Measurements from ENCODE around the gene OR14A16. TPM values are rescaled to one million over a fixed set of nuclear protein-coding genes. Genes with fewer than 3 reads are reported as not detected.

OR14A16 gene
- total and polyA plus RNA-seq, 10 donors = not detected

DNA sequence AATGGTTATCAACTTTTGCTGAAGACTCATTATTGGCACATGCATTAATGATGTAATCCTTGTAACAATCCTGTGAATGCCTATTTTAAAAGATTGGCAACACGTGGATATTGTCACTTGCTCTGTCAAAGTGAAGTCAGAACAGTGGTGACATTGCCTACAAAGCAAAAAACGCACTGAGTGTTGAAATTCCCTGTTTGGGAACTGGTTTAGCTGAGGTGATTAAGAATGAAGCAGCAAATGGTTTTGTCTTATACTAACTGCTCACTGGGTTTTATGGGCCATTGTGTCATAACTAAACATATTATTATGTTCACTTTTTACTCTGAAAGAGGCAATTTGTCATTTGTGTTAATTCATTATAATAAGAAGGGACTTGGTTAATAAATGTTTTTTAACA, 11.3 kb downstream of the OR14A16 start:
- WGBS, 5 donors = 50 to 76% (median 69%) methylated on average over 2 of the region's 2 CpGs
- Histone ChIP-seq H3K36me3 (no peaks in the 10 kb centered on the region), H3K4me3 (no peak overlapping the region), H3K4me1 (no peaks in the 10 kb centered on the region), H3K9me3 (no peaks in the 10 kb centered on the region), H3K27me3 (replicated peaks in 1 of 7) (no peaks in the 10 kb centered on the region), H3K27ac (no peak overlapping the region)
- intact Hi-C loops (cut with DNase I; ENCODE audit: low total_unique reads) = no loop called here
- no peak for DNase-seq
- TF ChIP-seq, protein P1, sequence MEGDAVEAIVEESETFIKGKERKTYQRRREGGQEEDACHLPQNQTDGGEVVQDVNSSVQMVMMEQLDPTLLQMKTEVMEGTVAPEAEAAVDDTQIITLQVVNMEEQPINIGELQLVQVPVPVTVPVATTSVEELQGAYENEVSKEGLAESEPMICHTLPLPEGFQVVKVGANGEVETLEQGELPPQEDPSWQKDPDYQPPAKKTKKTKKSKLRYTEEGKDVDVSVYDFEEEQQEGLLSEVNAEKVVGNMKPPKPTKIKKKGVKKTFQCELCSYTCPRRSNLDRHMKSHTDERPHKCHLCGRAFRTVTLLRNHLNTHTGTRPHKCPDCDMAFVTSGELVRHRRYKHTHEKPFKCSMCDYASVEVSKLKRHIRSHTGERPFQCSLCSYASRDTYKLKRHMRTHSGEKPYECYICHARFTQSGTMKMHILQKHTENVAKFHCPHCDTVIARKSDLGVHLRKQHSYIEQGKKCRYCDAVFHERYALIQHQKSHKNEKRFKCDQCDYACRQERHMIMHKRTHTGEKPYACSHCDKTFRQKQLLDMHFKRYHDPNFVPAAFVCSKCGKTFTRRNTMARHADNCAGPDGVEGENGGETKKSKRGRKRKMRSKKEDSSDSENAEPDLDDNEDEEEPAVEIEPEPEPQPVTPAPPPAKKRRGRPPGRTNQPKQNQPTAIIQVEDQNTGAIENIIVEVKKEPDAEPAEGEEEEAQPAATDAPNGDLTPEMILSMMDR (IDR thresholded peaks at IDR 0.05 in 8 of 11, conservative IDR thresholded peaks at IDR 0.05 in 3 of 11) = no peak
- TF ChIP-seq POLR2A (IDR thresholded peaks at IDR 0.05) (no peak), POLR2AphosphoS5 (IDR thresholded peaks at IDR 0.05) (no peak)

DNA sequence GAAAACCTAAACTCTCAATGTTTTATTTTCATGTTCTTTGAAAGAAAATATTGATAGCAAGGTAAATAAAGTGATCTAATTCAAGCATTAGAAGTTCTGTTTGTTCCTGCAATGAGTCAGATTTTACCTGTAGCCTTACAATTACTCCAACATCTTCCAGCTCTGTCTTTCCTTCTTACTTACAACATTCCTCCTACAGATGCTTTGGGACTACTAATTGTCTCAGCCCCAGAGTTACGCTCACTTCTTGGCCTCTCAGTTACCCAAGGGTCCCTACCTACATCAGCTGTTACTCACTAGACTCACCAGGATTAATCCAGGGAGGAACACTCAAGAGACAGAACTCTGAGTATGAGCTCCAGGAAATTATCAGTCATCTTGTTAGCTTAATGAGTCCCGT, 26.4 kb downstream of the OR14A16 start:
- TF ChIP-seq POLR2A (IDR thresholded peaks at IDR 0.05) (no peak), POLR2AphosphoS5 (IDR thresholded peaks at IDR 0.05) (no peak)
- TF ChIP-seq, protein P1 (IDR thresholded peaks at IDR 0.05 in 8 of 11, conservative IDR thresholded peaks at IDR 0.05 in 3 of 11) = no peak
- H3K27ac ChIP-seq = no peak overlapping the region
- intact Hi-C loops (cut with DNase I; ENCODE audit: low total_unique reads) = no loop called here
- no peaks in the 10 kb centered on the region for H3K27me3 ChIP-seq (replicated peaks in 1 of 7)
- H3K36me3 ChIP-seq = no peaks in the 10 kb centered on the region
- WGBS, 5 donors = 0 to 64% (median 32%) methylated on average over 2 of the region's 2 CpGs
- no peak for DNase-seq
- peaks cover 0 to 22% (median 3%) of the 10 kb centered on the region in 8 donors for H3K9me3 ChIP-seq
- H3K4me1 ChIP-seq = no peaks in the 10 kb centered on the region
- H3K4me3 ChIP-seq = no peak overlapping the region

DNA sequence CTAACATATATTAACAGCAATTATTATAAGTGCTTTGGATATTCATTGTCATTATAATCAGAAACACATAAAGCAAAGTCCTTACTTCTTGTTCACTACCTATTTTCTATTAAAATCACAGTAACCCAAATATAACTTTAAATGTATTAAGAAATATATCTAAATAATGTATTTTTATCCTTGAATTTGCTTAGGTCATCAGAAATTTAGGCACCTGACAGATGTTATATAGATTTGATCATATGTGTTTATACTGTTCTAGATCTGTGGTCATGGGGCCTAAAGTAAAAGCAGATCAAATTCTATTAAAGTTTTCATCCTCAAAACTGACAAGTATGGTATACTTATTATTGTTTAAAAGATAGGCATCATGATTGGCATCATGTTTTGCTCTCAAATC, 54.3 kb downstream of the OR14A16 start:
- Histone ChIP-seq H3K27me3 (replicated peaks in 1 of 7) (no peaks in the 10 kb centered on the region), H3K9me3 (peaks cover 0 to 4% (median 0%) of the 10 kb centered on the region in 8 donors), H3K4me3 (no peak overlapping the region), H3K36me3 (no peaks in the 10 kb centered on the region), H3K4me1 (no peaks in the 10 kb centered on the region), H3K27ac (no peak overlapping the region)
- intact Hi-C loops (cut with DNase I; ENCODE audit: low total_unique reads) = no loop called here
- no peak for DNase-seq
- TF ChIP-seq POLR2AphosphoS5 (IDR thresholded peaks at IDR 0.05) (no peak), POLR2A (IDR thresholded peaks at IDR 0.05) (no peak)
- TF ChIP-seq, protein P1 (IDR thresholded peaks at IDR 0.05 in 8 of 11, conservative IDR thresholded peaks at IDR 0.05 in 3 of 11) = no peak

Other genes with a start within 250 kb of the OR14A16 start
- not detected for gene OR2G2, start 235.8 kb downstream of the OR14A16 start, total RNA-seq
- gene OR2G2, start 235.8 kb downstream of the OR14A16 start, polyA plus RNA-seq = not detected
- gene OR2G3, start 218.5 kb downstream of the OR14A16 start, total RNA-seq = not detected
- not detected for gene OR2G3, start 218.5 kb downstream of the OR14A16 start, polyA plus RNA-seq
- gene OR13G1, start 144.4 kb downstream of the OR14A16 start, total RNA-seq = not detected
- gene OR13G1, start 144.4 kb downstream of the OR14A16 start, polyA plus RNA-seq = not detected
- gene OR6F1, start 107.5 kb downstream of the OR14A16 start, total RNA-seq = not detected
- gene OR6F1, start 107.5 kb downstream of the OR14A16 start, polyA plus RNA-seq = not detected
- gene OR14K1, start 85.5 kb downstream of the OR14A16 start, total RNA-seq = under 1 TPM in 2 of 7 donors, not detected in 5; 0.38 to 0.73 TPM
- gene OR14K1, start 85.5 kb downstream of the OR14A16 start, polyA plus RNA-seq = not detected
- not detected for gene OR14A2, start 76.0 kb downstream of the OR14A16 start, total RNA-seq
- not detected for gene OR14A2, start 76.0 kb downstream of the OR14A16 start, polyA plus RNA-seq
- gene OR1C1, start 63.6 kb downstream of the OR14A16 start, total RNA-seq = not detected
- gene OR1C1, start 63.6 kb downstream of the OR14A16 start, polyA plus RNA-seq = not detected
- not detected for gene OR11L1, start 17.8 kb upstream of the OR14A16 start, total RNA-seq
- gene OR11L1, start 17.8 kb upstream of the OR14A16 start, polyA plus RNA-seq = not detected
- gene TRIM58, start 33.1 kb upstream of the OR14A16 start, total RNA-seq = 10 to 100 TPM in 4 of 7 donors, 1 to 10 TPM in 3; 2.8 to 68.8 (median 11.3) TPM
- 1 to 10 TPM in 1 of 3 donors, under 1 TPM in 2; 0.17 to 2.1 (median 0.21) TPM for gene TRIM58, start 33.1 kb upstream of the OR14A16 start, polyA plus RNA-seq
- gene OR2W3, start 71.5 kb upstream of the OR14A16 start, total RNA-seq = 10 to 100 TPM in 1 of 7 donors, 1 to 10 TPM in 5, not detected in 1; 1.1 to 11.2 (median 4.7) TPM
- gene OR2W3, start 71.5 kb upstream of the OR14A16 start, polyA plus RNA-seq = under 1 TPM in 2 of 3 donors, not detected in 1; 0.29 to 0.35 TPM
- gene OR2T8, start 96.1 kb upstream of the OR14A16 start, total RNA-seq = not detected
- gene OR2T8, start 96.1 kb upstream of the OR14A16 start, polyA plus RNA-seq = under 1 TPM in 1 of 3 donors, not detected in 2; 0.06 TPM
- 1 to 10 TPM in 3 of 7 donors, under 1 TPM in 3, not detected in 1; 0.52 to 2.1 (median 1.2) TPM for gene OR2AJ1, start 100.8 kb upstream of the OR14A16 start, total RNA-seq
- gene OR2AJ1, start 100.8 kb upstream of the OR14A16 start, polyA plus RNA-seq = under 1 TPM in 1 of 3 donors, not detected in 2; 0.03 TPM
- gene OR2L8, start 124.7 kb upstream of the OR14A16 start, total RNA-seq = 1 to 10 TPM in 5 of 7 donors, under 1 TPM in 2; 0.65 to 3.8 (median 1.8) TPM
- gene OR2L8, start 124.7 kb upstream of the OR14A16 start, polyA plus RNA-seq = not detected
- 1 to 10 TPM in 4 of 7 donors, under 1 TPM in 3; 0.49 to 3.1 (median 1.5) TPM for gene OR2AK2, start 141.1 kb upstream of the OR14A16 start, total RNA-seq
- gene OR2AK2, start 141.1 kb upstream of the OR14A16 start, polyA plus RNA-seq = not detected
- gene OR2L5, start 189.5 kb upstream of the OR14A16 start, total RNA-seq = 1 to 10 TPM in 1 of 7 donors, under 1 TPM in 6; 0.29 to 3.1 (median 0.46) TPM
- gene OR2L5, start 189.5 kb upstream of the OR14A16 start, polyA plus RNA-seq = under 1 TPM in 1 of 3 donors, not detected in 2; 0.03 TPM
- gene OR2L2, start 206.0 kb upstream of the OR14A16 start, total RNA-seq = 1 to 10 TPM in 4 of 7 donors, under 1 TPM in 3; 0.19 to 5.2 (median 1.0) TPM
- under 1 TPM; 0.04 to 0.32 (median 0.05) TPM for gene OR2L2, start 206.0 kb upstream of the OR14A16 start, polyA plus RNA-seq
- 1 to 10 TPM in 1 of 7 donors, under 1 TPM in 6; 0.27 to 1.0 (median 0.32) TPM for gene OR2L3, start 222.7 kb upstream of the OR14A16 start, total RNA-seq
- under 1 TPM in 1 of 3 donors, not detected in 2; 0.06 TPM for gene OR2L3, start 222.7 kb upstream of the OR14A16 start, polyA plus RNA-seq